H9 (cell line): Measurements from ENCODE around the gene RCOR3. TPM values are rescaled to one million over a fixed set of nuclear protein-coding genes. Genes with fewer than 3 reads are reported as not detected.

ENCODE experiments used
- DNase-seq: peaks from one replicate; pipeline ENCODE4 v3.0.0-alpha.2; 2017
- H2AFZ ChIP-seq: one replicate; pipeline ENCODE4 v1.6.1; 2013; ENCODE audit warnings: mild to moderate bottlenecking, low read length, control low read depth, moderate library complexity
- H2AK5ac ChIP-seq: 2 replicates; pipeline ENCODE4 v1.6.1; 2013; ENCODE audit warnings: low read length, control low read depth, mixed read lengths; ENCODE audit not compliant: insufficient read length
- H2BK120ac ChIP-seq: one replicate; pipeline ENCODE4 v1.6.1; 2013; ENCODE audit warnings: low read depth, mild to moderate bottlenecking, low read length, control low read depth, inconsistent platforms; ENCODE audit not compliant: poor library complexity, severe bottlenecking
- H2BK12ac ChIP-seq: 2 replicates; pipeline ENCODE4 v1.6.1; 2013; ENCODE audit warnings: low read length, control low read depth, mixed read lengths, low read depth; ENCODE audit not compliant: insufficient read length
- H2BK15ac ChIP-seq: 2 replicates; pipeline ENCODE4 v1.6.1; 2013; ENCODE audit warnings: low read depth, low read length, control low read depth
- H2BK20ac ChIP-seq: one replicate; pipeline ENCODE4 v1.6.1; 2013; ENCODE audit warnings: low read depth, mild to moderate bottlenecking, low read length, control low read depth, inconsistent platforms; ENCODE audit not compliant: poor library complexity, severe bottlenecking
- H2BK5ac ChIP-seq: 2 replicates; pipeline ENCODE4 v1.6.1; 2013; ENCODE audit warnings: low read length, control low read depth, mixed read lengths; ENCODE audit not compliant: insufficient read length
- H3K14ac ChIP-seq: 2 replicates; pipeline ENCODE4 v1.6.1; 2013; ENCODE audit warnings: low read length, control low read depth; ENCODE audit not compliant: insufficient read depth
- H3K18ac ChIP-seq: 2 replicates; pipeline ENCODE4 v1.6.1; 2013; ENCODE audit warnings: low read depth, mild to moderate bottlenecking, mixed read lengths, low read length, control low read depth; ENCODE audit not compliant: insufficient read length
- H3K23ac ChIP-seq: 2 replicates; pipeline ENCODE4 v1.6.1; 2013; ENCODE audit warnings: low read length, control low read depth, mixed read lengths, low read depth; ENCODE audit not compliant: insufficient read length
- H3K23me2 ChIP-seq: 2 replicates; pipeline ENCODE4 v1.6.1; 2013; ENCODE audit warnings: low read depth, mild to moderate bottlenecking, mixed read lengths, low read length, control low read depth; ENCODE audit not compliant: insufficient read length, poor library complexity, severe bottlenecking
- H3K27ac ChIP-seq: 2 replicates; pipeline ENCODE4 v1.5.1; 2013; ENCODE audit warnings: low read length, control low read depth, mixed read lengths, low read depth; ENCODE audit not compliant: insufficient read length
- H3K27me3 ChIP-seq: 2 replicates; pipeline ENCODE4 v1.6.1; 2013; ENCODE audit warnings: low read length, control low read depth, inconsistent platforms; ENCODE audit not compliant: insufficient read depth
- H3K4ac ChIP-seq: 2 replicates; pipeline ENCODE4 v1.6.1; 2013; ENCODE audit warnings: low read depth, mild to moderate bottlenecking, control low read depth, inconsistent platforms, low read length, moderate library complexity
- H3K4me1 ChIP-seq: 2 replicates; pipeline ENCODE4 v1.6.1; 2013; ENCODE audit warnings: low read length, control low read depth, inconsistent platforms; ENCODE audit not compliant: insufficient read depth
- H3K4me2 ChIP-seq: 2 replicates; pipeline ENCODE4 v1.6.1; 2013; ENCODE audit warnings: low read length, control low read depth, mixed read lengths; ENCODE audit not compliant: insufficient read length, insufficient read depth
- H3K56ac ChIP-seq: 2 replicates; pipeline ENCODE4 v1.6.1; 2013; ENCODE audit warnings: low read depth, mild to moderate bottlenecking, mixed read lengths, low read length, control low read depth; ENCODE audit not compliant: insufficient read length
- H3K79me1 ChIP-seq: 2 replicates; pipeline ENCODE4 v1.6.1; 2013; ENCODE audit warnings: low read depth, mild to moderate bottlenecking, moderate library complexity, low read length, control low read depth, inconsistent platforms; ENCODE audit not compliant: insufficient read depth, poor library complexity, severe bottlenecking
- H3K79me2 ChIP-seq: 2 replicates; pipeline ENCODE4 v1.6.1; 2013; ENCODE audit warnings: low read length, control low read depth, inconsistent platforms; ENCODE audit not compliant: insufficient read depth
- H3K9ac ChIP-seq: 2 replicates; pipeline ENCODE4 v1.6.1; 2013; ENCODE audit warnings: low read length, control low read depth, mixed read lengths; ENCODE audit not compliant: insufficient read length; ENCODE audit errors: extremely low read depth
- H3K9me3 ChIP-seq: one replicate; pipeline ENCODE4 v1.6.1; 2013; ENCODE audit warnings: low read depth, low read length, inconsistent platforms; ENCODE audit not compliant: control insufficient read depth
- H3T11ph ChIP-seq: one replicate; pipeline ENCODE4 v1.6.1; 2013; ENCODE audit warnings: mild to moderate bottlenecking, low read length, control low read depth, inconsistent platforms
- H4K20me1 ChIP-seq: one replicate; pipeline ENCODE4 v1.6.1; 2013; ENCODE audit not compliant: control insufficient read depth, insufficient read length, insufficient read depth
- H4K5ac ChIP-seq: 2 replicates; pipeline ENCODE4 v1.6.1; 2013; ENCODE audit warnings: low read depth, mild to moderate bottlenecking, mixed read lengths, low read length, control low read depth; ENCODE audit not compliant: insufficient read length
- H4K8ac ChIP-seq: replicated peaks from 2 replicates; pipeline ENCODE4 v1.6.1; 2013; ENCODE audit warnings: low read length, control low read depth, mixed read lengths, low read depth; ENCODE audit not compliant: insufficient read length
- H4K91ac ChIP-seq: 2 replicates; pipeline ENCODE4 v1.6.1; 2013; ENCODE audit warnings: low read depth, mild to moderate bottlenecking, moderate library complexity, mixed read lengths, low read length, control low read depth; ENCODE audit not compliant: insufficient read length
- H3K27ac Mint-ChIP-seq, 3 experiments: 2 replicates in 2 of 3; 3 replicates in 1 of 3; pipeline ENCODE4 v1.8.0; 2020 to 2021; ENCODE audit warnings: mixed read lengths in 3 of 3, mild to moderate bottlenecking in 1 of 3, moderate library complexity in 1 of 3
- H3K27me3 Mint-ChIP-seq: 2 replicates; pipeline ENCODE4 v1.8.0; 2021; ENCODE audit warnings: low read depth, mild to moderate bottlenecking, moderate library complexity, mixed read lengths
- H3K36me3 Mint-ChIP-seq, 3 experiments: 2 replicates in 2 of 3; 3 replicates in 1 of 3; pipeline ENCODE4 v1.8.0; 2020 to 2021; ENCODE audit warnings: low read depth in 3 of 3, mixed read lengths in 3 of 3; ENCODE audit not compliant: insufficient read depth in 1 of 3
- H3K4me1 Mint-ChIP-seq, 2 experiments: 2 replicates each; pipeline ENCODE4 v1.8.0; 2020; ENCODE audit warnings: mixed read lengths in 2 of 2
- H3K4me3 Mint-ChIP-seq, 2 experiments: 2 replicates in 1 of 2; 3 replicates in 1 of 2; pipeline ENCODE4 v1.8.0; 2020 to 2021; ENCODE audit warnings: mild to moderate bottlenecking in 2 of 2, mixed read lengths in 2 of 2, moderate library complexity in 1 of 2
- H3K9me3 Mint-ChIP-seq, 2 experiments: 2 replicates in 1 of 2; 3 replicates in 1 of 2; pipeline ENCODE4 v1.8.0; 2020; ENCODE audit warnings: mild to moderate bottlenecking in 2 of 2, mixed read lengths in 2 of 2, moderate library complexity in 1 of 2
- WGBS: extraction: QIAGEN DNeasy Blood & Tissue Kit; methylation state at CpG from one replicate; pipeline ENCODE4 v1.1.7; 2013; ENCODE audit warnings: missing lambda C conversion rate, low lambda C conversion rate, mixed read lengths; ENCODE audit not compliant: insufficient read length; ENCODE audit errors: extremely low coverage; 5-methylcytosine and 5-hydroxymethylcytosine counted together
- total RNA-seq: library from RNA; stranded (reverse); gene quantifications from 2 replicates; pipeline ENCODE4 v1.2.1, GENCODE V29; 2021
- TF ChIP-seq, protein P1 (sequence below): fragments of 200-600 bp; sonication (generic); conservative IDR thresholded peaks from 3 replicates; pipeline ENCODE4 v1.8.0; 2021; ENCODE audit warnings: antibody characterized with exemption, mild to moderate bottlenecking

RCOR3 gene
- total RNA-seq, 1 experiment from 2014 or later = 37.2 TPM

DNA sequence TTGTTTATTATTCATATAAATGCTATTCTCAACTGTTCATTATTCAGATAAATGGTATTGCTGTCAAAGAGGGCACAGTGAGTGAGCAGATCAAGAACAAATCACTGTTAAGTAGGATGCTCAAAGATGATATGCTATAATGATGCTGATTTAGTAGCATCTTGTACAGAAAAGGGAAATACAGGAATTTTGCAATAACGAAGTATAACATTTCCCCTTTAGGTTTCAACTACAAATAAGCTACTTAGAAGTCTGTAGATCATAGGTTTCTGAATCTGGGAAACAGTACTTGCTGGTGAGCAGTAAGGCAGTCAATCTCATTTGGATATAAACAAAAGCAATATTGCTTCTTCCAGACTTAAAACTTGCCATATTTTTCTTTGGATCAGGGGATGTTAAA is 27.3 kb upstream of the RCOR3 start:
- TF ChIP-seq, protein P1, sequence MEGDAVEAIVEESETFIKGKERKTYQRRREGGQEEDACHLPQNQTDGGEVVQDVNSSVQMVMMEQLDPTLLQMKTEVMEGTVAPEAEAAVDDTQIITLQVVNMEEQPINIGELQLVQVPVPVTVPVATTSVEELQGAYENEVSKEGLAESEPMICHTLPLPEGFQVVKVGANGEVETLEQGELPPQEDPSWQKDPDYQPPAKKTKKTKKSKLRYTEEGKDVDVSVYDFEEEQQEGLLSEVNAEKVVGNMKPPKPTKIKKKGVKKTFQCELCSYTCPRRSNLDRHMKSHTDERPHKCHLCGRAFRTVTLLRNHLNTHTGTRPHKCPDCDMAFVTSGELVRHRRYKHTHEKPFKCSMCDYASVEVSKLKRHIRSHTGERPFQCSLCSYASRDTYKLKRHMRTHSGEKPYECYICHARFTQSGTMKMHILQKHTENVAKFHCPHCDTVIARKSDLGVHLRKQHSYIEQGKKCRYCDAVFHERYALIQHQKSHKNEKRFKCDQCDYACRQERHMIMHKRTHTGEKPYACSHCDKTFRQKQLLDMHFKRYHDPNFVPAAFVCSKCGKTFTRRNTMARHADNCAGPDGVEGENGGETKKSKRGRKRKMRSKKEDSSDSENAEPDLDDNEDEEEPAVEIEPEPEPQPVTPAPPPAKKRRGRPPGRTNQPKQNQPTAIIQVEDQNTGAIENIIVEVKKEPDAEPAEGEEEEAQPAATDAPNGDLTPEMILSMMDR = no peak
- WGBS = no CpG with 5 or more reads among the region's 1 CpG
- Histone ChIP-seq H2BK120ac (no peak overlapping the region), H3K18ac (no peak overlapping the region), H3K4ac (no peak overlapping the region), H3K23me2 (no peaks in the 10 kb centered on the region), H2AFZ (no peak overlapping the region), H4K5ac (no peak overlapping the region), H3K27me3 (no peaks in the 10 kb centered on the region), H3K4me2 (no peak overlapping the region), H3K4me1 (no peaks in the 10 kb centered on the region), H3T11ph (no peak overlapping the region), H2BK20ac (no peak overlapping the region), H4K20me1 (no peaks in the 10 kb centered on the region), H2AK5ac (no peak overlapping the region), H2BK12ac (no peak overlapping the region), H2BK15ac (no peak overlapping the region), H3K79me2 (no peaks in the 10 kb centered on the region), H2BK5ac (no peak overlapping the region), H3K23ac (no peak overlapping the region), H4K8ac (no peak overlapping the region), H4K91ac (no peak overlapping the region), H3K9me3 (no peaks in the 10 kb centered on the region), H3K14ac (no peak overlapping the region), H3K27ac (no peak overlapping the region), H3K9ac (no peak overlapping the region), H3K56ac (no peak overlapping the region), H3K79me1 (no peaks in the 10 kb centered on the region)
- peaks cover 0 to 2% (median 0%) of the 10 kb centered on the region in 3 experiments; a peak in 2 of 7 replicates for H3K36me3 Mint-ChIP-seq
- H3K9me3 Mint-ChIP-seq = peaks cover 0 to 2% of the 10 kb centered on the region in 2 experiments; a peak in 3 of 5 replicates
- no peak overlapping the region for H3K4me3 Mint-ChIP-seq
- H3K4me1 Mint-ChIP-seq = no peaks in the 10 kb centered on the region
- DNase-seq = no peak
- H3K27ac Mint-ChIP-seq = no peak overlapping the region
- no peaks in the 10 kb centered on the region; the same call in 1 of the 2 replicates for H3K27me3 Mint-ChIP-seq
